SK-N-SH treated with all-trans-retinoic acid at 6 μM for 48 hours (cell line): ENCODE data around the gene CYGB.

ENCODE experiments used
- CSDC2 ChIP-seq: fragments of 250-450 bp; sonication (Bioruptor Pico); IDR thresholded peaks from 2 replicates; pipeline ENCODE4 v1.5.0; 2020; ENCODE audit warnings: mild to moderate bottlenecking, moderate library complexity
- ESRRG ChIP-seq: fragments of 250-450 bp; sonication (Bioruptor Pico); IDR thresholded peaks from 2 replicates; pipeline ENCODE4 v1.6.1; 2021; ENCODE audit warnings: mild to moderate bottlenecking
- TF ChIP-seq, protein P1 (sequence below): fragments of 250-450 bp; sonication (Bioruptor Pico); IDR thresholded peaks from 2 replicates; pipeline ENCODE4 v1.8.0; 2020; ENCODE audit warnings: mild to moderate bottlenecking, moderate library complexity, borderline replicate concordance

DNA sequence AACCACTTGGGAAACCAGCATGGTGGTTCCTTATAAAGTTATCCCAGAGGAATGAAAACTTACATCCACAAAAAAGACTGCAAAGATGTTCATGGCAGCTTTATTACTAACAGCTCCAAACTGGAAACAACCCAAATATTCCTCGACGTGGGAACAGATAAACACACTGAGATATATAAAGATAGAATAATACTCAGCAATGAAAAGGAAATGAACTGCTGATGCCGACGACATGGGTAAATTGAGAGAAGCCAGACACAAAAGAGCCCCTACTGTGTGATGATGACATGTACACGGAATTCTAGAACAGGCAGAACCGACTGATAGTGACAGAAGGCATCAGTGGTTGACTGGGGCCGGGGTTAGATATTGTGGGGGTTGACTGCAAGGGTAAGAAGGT lies 12.0 kb upstream of the CYGB start:
- no peak for TF ChIP-seq CSDC2 (CRISPR knock-in tag)
- TF ChIP-seq, protein P1, sequence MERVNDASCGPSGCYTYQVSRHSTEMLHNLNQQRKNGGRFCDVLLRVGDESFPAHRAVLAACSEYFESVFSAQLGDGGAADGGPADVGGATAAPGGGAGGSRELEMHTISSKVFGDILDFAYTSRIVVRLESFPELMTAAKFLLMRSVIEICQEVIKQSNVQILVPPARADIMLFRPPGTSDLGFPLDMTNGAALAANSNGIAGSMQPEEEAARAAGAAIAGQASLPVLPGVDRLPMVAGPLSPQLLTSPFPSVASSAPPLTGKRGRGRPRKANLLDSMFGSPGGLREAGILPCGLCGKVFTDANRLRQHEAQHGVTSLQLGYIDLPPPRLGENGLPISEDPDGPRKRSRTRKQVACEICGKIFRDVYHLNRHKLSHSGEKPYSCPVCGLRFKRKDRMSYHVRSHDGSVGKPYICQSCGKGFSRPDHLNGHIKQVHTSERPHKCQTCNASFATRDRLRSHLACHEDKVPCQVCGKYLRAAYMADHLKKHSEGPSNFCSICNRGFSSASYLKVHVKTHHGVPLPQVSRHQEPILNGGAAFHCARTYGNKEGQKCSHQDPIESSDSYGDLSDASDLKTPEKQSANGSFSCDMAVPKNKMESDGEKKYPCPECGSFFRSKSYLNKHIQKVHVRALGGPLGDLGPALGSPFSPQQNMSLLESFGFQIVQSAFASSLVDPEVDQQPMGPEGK (CRISPR knock-in tag): no peak
- no peak for TF ChIP-seq ESRRG (CRISPR knock-in tag)
